Fibroblast of skin of left quadriceps (primary cell): ENCODE data around the gene GCSAM.
"Not testable (repeated sequence)": the region's sequence is repeated elsewhere in the genome, so short reads cannot be mapped to it uniquely, and the experiment has no call there.

Experiments
- DNase-seq, 2 experiments: peaks; one replicate each; pipeline ENCODE4 v3.0.0-alpha.2; 2013; ENCODE audit warnings: low read depth in 2 of 2

The GCSAM gene

GRCh38 chr3:112074006-112074405 lies 59.0 kb downstream of the GCSAM start:
- no peak for DNase-seq

GRCh38 chr3:112072387-112073060 lies 60.5 kb downstream of the GCSAM start:
- not testable (repeated sequence) for DNase-seq
